Thyroid gland (tissue), 4 donors: Measurements from ENCODE around the gene IRAK3. TPM values are rescaled to one million over a fixed set of nuclear protein-coding genes. Genes with fewer than 3 reads are reported as not detected.

Experiments used
- DNase-seq, 2 donors: peaks; one replicate each; pipeline ENCODE4 v3.0.0-alpha.2; 2019
- H3K27ac ChIP-seq, 3 donors: fragments of 200-600 bp; sonication (generic); 1 replicate in 2 of 3; 2 replicates in 1 of 3; pipeline ENCODE4 v1.5.1; 2016 to 2019; ENCODE audit warnings: mild to moderate bottlenecking in 1 of 3, moderate library complexity in 1 of 3
- H3K27me3 ChIP-seq: fragments of 200-600 bp; sonication (generic); one replicate; pipeline ENCODE4 v1.5.1; 2019
- H3K36me3 ChIP-seq, 2 donors: fragments of 200-600 bp; sonication (generic); one replicate each; pipeline ENCODE4 v1.5.1; 2016 to 2019
- H3K4me1 ChIP-seq, 2 donors: fragments of 200-600 bp; sonication (generic); one replicate each; pipeline ENCODE4 v1.5.1; 2017 to 2019
- H3K4me3 ChIP-seq, 3 donors: fragments of 200-600 bp; sonication (generic); replicated peaks in 1 of 3; 1 replicate in 2 of 3; 2 replicates in 1 of 3; pipeline ENCODE4 v1.5.1; 2016; ENCODE audit warnings: mild to moderate bottlenecking in 1 of 3
- H3K9me3 ChIP-seq: fragments of 200-600 bp; sonication (generic); one replicate; pipeline ENCODE4 v1.5.1; 2017
- POLR2A ChIP-seq, 2 donors: fragments of 450-650 bp; IDR thresholded peaks; one replicate each; pipeline ENCODE4 v1.6.1; 2017; ENCODE audit warnings: antibody characterized with exemption in 2 of 2, mild to moderate bottlenecking in 2 of 2, moderate library complexity in 1 of 2
- WGBS, 2 donors: methylation state at CpG; one replicate each; pipeline ENCODE4 v1.1.5; 2017; 5-methylcytosine and 5-hydroxymethylcytosine counted together
- intact Hi-C: fragments of 100-400 bp; cut with DNase I; formaldehyde crosslinking; loops from one replicate; pipeline ENCODE4 v1.15.1; 2023
- total RNA-seq, 4 donors: library from RNA; depleted of rRNA; stranded (reverse); fragments of >200 nt; gene quantifications; one replicate each; pipeline ENCODE4 v1.2.3, GENCODE V29; 2016
- TF ChIP-seq, protein P1 (sequence below), 6 experiments: fragments of 200-600 bp in 3 of 6; fragments of 450-650 bp in 3 of 6; sonication (generic) in 3 of 6; IDR thresholded peaks; one replicate each; pipeline ENCODE4 v1.5.1; 2016 to 2019; ENCODE audit warnings: antibody characterized with exemption in 6 of 6, mild to moderate bottlenecking in 2 of 6, inconsistent platforms in 1 of 6, moderate library complexity in 1 of 6

Gene IRAK3
- total RNA-seq, 4 donors from 2014 or later, result 8.0 to 26.6 (median 17.6) TPM

GRCh38 chr12:66163289-66163688, 25.7 kb upstream of the IRAK3 start:
- intact Hi-C loops, result no loop called here

GRCh38 chr12:66164349-66164821, 24.6 kb upstream of the IRAK3 start:
- Histone ChIP-seq H3K36me3 (peaks cover 0 to 4% of the 10 kb centered on the region in 2 donors), H3K4me3 (no peak overlapping the region), H3K9me3 (no peaks in the 10 kb centered on the region), H3K27ac (no peak overlapping the region), H3K27me3 (no peaks in the 10 kb centered on the region), H3K4me1 (peaks cover 21 to 28% of the 10 kb centered on the region in 2 donors)
- intact Hi-C loops, result no loop called here
- WGBS, 2 donors, result 88 to 90% methylated on average over 3 of the region's 3 CpGs
- TF ChIP-seq POLR2A (IDR thresholded peaks at IDR 0.05), result no peak
- TF ChIP-seq, protein P1, sequence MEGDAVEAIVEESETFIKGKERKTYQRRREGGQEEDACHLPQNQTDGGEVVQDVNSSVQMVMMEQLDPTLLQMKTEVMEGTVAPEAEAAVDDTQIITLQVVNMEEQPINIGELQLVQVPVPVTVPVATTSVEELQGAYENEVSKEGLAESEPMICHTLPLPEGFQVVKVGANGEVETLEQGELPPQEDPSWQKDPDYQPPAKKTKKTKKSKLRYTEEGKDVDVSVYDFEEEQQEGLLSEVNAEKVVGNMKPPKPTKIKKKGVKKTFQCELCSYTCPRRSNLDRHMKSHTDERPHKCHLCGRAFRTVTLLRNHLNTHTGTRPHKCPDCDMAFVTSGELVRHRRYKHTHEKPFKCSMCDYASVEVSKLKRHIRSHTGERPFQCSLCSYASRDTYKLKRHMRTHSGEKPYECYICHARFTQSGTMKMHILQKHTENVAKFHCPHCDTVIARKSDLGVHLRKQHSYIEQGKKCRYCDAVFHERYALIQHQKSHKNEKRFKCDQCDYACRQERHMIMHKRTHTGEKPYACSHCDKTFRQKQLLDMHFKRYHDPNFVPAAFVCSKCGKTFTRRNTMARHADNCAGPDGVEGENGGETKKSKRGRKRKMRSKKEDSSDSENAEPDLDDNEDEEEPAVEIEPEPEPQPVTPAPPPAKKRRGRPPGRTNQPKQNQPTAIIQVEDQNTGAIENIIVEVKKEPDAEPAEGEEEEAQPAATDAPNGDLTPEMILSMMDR (IDR thresholded peaks at IDR 0.05), result no peak
- DNase-seq, result no peak

More at GRCh38 chr12:66163289-66163688, 25.7 kb upstream of the IRAK3 start:
- Histone ChIP-seq H3K4me1 (peaks cover 15 to 23% of the 10 kb centered on the region in 2 donors), H3K4me3 (no peak overlapping the region), H3K9me3 (no peaks in the 10 kb centered on the region), H3K27me3 (no peaks in the 10 kb centered on the region), H3K27ac (no peak overlapping the region), H3K36me3 (peaks cover 0 to 4% of the 10 kb centered on the region in 2 donors)
- DNase-seq, result no peak
- WGBS, 2 donors, result 63 to 71% methylated on average over 4 of the region's 4 CpGs
- no peak for TF ChIP-seq POLR2A (IDR thresholded peaks at IDR 0.05)
- TF ChIP-seq, protein P1 (IDR thresholded peaks at IDR 0.05), result no peak

GRCh38 chr12:66165141-66165540, 23.9 kb upstream of the IRAK3 start:
- TF ChIP-seq, protein P1 (IDR thresholded peaks at IDR 0.05), result no peak
- TF ChIP-seq POLR2A (IDR thresholded peaks at IDR 0.05), result no peak
- no peaks in the 10 kb centered on the region for H3K27me3 ChIP-seq
- no peak for DNase-seq
- H3K9me3 ChIP-seq, result no peaks in the 10 kb centered on the region
- H3K27ac ChIP-seq, result no peak overlapping the region
- no peak overlapping the region for H3K4me3 ChIP-seq
- H3K36me3 ChIP-seq, result peaks cover 0 to 4% of the 10 kb centered on the region in 2 donors
- 96 to 97% methylated on average over 2 of the region's 2 CpGs for WGBS, 2 donors
- H3K4me1 ChIP-seq, result peaks cover 21 to 28% of the 10 kb centered on the region in 2 donors
- intact Hi-C loops, result no loop called here

DNA sequence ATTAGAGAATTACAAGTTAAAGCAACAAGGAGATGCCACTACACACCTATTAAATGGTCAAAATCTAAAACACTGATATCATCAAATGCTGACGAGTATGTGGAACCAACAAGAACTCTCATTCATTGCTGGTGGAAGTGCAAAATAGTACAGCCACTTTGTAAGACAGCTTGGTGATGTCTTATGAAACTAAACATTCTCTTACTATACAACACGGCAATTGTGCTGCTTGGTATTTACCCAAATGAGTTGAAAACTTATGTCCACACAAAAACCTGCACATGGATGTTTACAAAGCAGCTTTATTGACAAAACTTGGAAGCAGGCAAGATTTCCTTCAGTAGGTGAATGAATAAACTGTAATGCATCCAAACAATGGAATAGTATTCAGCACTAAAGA, 22.5 kb upstream of the IRAK3 start:
- Histone ChIP-seq H3K27ac (no peak overlapping the region), H3K4me3 (no peak overlapping the region), H3K4me1 (peaks cover 19 to 28% of the 10 kb centered on the region in 2 donors), H3K36me3 (no peaks in the 10 kb centered on the region), H3K27me3 (no peaks in the 10 kb centered on the region), H3K9me3 (no peaks in the 10 kb centered on the region)
- 93 to 95% methylated on average over 2 of the region's 2 CpGs for WGBS, 2 donors
- TF ChIP-seq POLR2A (IDR thresholded peaks at IDR 0.05), result no peak
- TF ChIP-seq, protein P1 (IDR thresholded peaks at IDR 0.05), result no peak
- intact Hi-C loops, result no loop called here
- no peak for DNase-seq

- Histone ChIP-seq H3K4me1 (peaks cover 9 to 14% of the 10 kb centered on the region in 2 donors), H3K9me3 (no peaks in the 10 kb centered on the region), H3K27me3 (no peaks in the 10 kb centered on the region), H3K27ac (peak overlapping the region; percentile 96 to 99 (median 96)), H3K4me3 (peak overlapping the region in 2 of 3 donors; percentile 58 to 83), H3K36me3 (no peaks in the 10 kb centered on the region)
- no peak for DNase-seq
- TF ChIP-seq POLR2A (IDR thresholded peaks at IDR 0.05), result no peak
- TF ChIP-seq, protein P1 (IDR thresholded peaks at IDR 0.05), result no peak
- WGBS, 2 donors, result 82 to 84% methylated on average over 8 of the region's 8 CpGs
- intact Hi-C loops, result no loop called here
These were observed 20.6 kb upstream of the IRAK3 start for GRCh38 chr12:66168410-66168809.
